Dermis microvascular lymphatic vessel endothelial cell (primary cell): Measurements from ENCODE around the gene MAPK12. TPM values are rescaled to one million over a fixed set of nuclear protein-coding genes. Genes with fewer than 3 reads are reported as not detected.

ENCODE experiments used
- DNase-seq, 2 donors: peaks; one replicate each; pipeline versions ENCODE4 v3.0.0 to v3.0.0-alpha.2; 2010; ENCODE audit warnings: low read depth in 2 of 2
- total RNA-seq: library from RNA; depleted of rRNA; stranded (reverse); fragments of >200 nt; gene quantifications from 2 replicates; pipeline ENCODE4 v1.2.1, GENCODE V29; 2014

MAPK12 gene
- total RNA-seq, 1 donor from 2014 or later, result 40.6 TPM

- DNase-seq, result peak in 1 of 2 donors; percentile 39
Observed at GRCh38 chr22:50236731-50237409, 24.6 kb downstream of the MAPK12 start.

GRCh38 chr22:50233223-50233622, 28.3 kb downstream of the MAPK12 start:
- DNase-seq, result no peak

GRCh38 chr22:50232481-50233151, 28.9 kb downstream of the MAPK12 start:
- DNase-seq, result no peak

- no peak for DNase-seq
Observed at GRCh38 chr22:50229370-50229769, 32.1 kb downstream of the MAPK12 start.

- no peak for DNase-seq
Observed at GRCh38 chr22:50228366-50228765, 33.1 kb downstream of the MAPK12 start.

GRCh38 chr22:50227579-50228215, 33.8 kb downstream of the MAPK12 start:
- DNase-seq, result no peak

- no peak for DNase-seq
Observed at GRCh38 chr22:50226875-50227165, 34.7 kb downstream of the MAPK12 start.

GRCh38 chr22:50226063-50226874, 35.2 kb downstream of the MAPK12 start:
- no peak for DNase-seq

- no peak for DNase-seq
Observed at GRCh38 chr22:50225200-50225969, 36.1 kb downstream of the MAPK12 start.

GRCh38 chr22:50224071-50224470, 37.4 kb downstream of the MAPK12 start:
- no peak for DNase-seq

GRCh38 chr22:50222508-50222907, 39.0 kb downstream of the MAPK12 start:
- no peak for DNase-seq

GRCh38 chr22:50221410-50222300, 39.8 kb downstream of the MAPK12 start:
- no peak for DNase-seq

GRCh38 chr22:50220603-50221409, 40.7 kb downstream of the MAPK12 start:
- DNase-seq, result no peak

GRCh38 chr22:50219800-50220602, 41.5 kb downstream of the MAPK12 start:
- DNase-seq, result no peak

- peak; percentile 74 to 78 for DNase-seq
Observed at GRCh38 chr22:50218996-50219727, 42.3 kb downstream of the MAPK12 start.

- DNase-seq, result no peak
Observed at GRCh38 chr22:50218153-50218995, 43.1 kb downstream of the MAPK12 start.
